HG03521 (cell line): Measurements from ENCODE around the gene NCLN.

Experiments
- ATAC-seq: cut with Tn5 transposase; IDR thresholded peaks from one replicate; pipeline ENCODE4 v1.9.1; 2021; ENCODE audit warnings: mild to moderate bottlenecking, moderate library complexity; ENCODE audit not compliant: unreplicated experiment

NCLN gene

DNA sequence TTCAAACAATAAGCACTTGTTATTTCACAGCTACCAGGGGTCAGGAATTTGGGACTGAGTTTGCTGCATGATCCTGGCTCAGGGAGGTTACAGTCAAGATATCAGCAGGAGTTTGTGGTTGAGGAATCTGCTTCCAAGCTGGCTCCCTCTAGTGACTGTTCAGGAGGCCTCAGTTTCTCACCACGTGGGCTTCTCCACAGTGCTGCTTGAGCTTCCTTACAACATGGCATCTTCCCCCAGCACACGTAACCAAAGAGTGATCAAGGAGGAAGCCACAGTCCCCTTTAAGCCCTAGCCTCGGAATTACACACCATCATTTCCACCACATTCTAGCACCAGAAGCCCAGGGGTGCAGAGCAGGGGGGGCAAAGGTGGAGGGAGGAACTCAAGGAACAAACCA lies 67.5 kb downstream of the NCLN start:
- no peak for ATAC-seq

DNA sequence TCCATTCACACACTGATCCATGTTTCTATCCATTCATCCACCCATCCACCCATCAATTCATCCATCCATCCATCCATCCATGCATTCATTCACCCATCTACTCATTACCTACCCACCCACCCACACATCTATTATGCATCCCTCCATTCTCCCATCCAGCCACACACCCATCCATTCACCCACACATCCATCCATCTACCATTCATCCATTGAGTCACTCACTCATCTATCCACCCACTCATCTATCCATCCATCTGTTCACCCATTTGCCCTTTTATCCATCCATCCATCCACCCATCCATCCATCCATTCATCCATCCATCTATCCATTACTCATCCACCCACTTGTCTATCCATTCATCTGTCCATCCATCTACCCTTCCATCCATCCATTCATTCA lies 68.8 kb downstream of the NCLN start:
- no peak for ATAC-seq

DNA sequence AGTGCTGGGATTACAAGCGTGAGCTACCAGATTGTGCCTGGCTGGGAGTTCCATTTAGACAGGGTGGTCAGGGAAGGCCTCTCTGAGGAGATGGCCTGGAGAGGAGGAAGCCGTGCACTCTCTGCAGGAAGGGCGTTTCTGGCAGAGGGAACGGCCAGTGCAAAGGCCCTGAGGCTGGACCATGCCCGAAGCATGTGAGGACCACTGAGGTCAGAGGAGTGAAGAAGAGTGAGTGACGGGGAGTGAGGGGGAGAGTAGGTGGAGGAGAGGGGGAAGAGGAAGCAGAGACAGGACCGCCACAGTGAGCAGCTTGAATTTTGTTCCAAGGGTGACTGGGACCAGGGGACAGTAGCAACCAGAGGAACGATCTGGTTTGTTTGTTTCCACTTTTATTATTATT lies 71.3 kb downstream of the NCLN start:
- no peak for ATAC-seq
